Measurements from ENCODE around the gene STT3B. TPM values are rescaled to one million over a fixed set of nuclear protein-coding genes. Genes with fewer than 3 reads are reported as not detected.

Gene STT3B
- total RNA-seq, 1 experiment from 2014 or later, result 105 TPM

GRCh38 chr3:31671451-31671850 is 138.7 kb downstream of the STT3B start:
- H3K4me1 ChIP-seq (ENCODE audit: control insufficient read depth, insufficient read depth, low read length), result no peaks in the 10 kb centered on the region
- CTCF ChIA-PET, result no interaction called here
- intact Hi-C loops (cut with micrococcal nuclease; ENCODE audit: unreplicated experiment) (no loop called here), in situ Hi-C loops (cut with HindIII; ENCODE audit: low pct_unique_long_range_greater_than_20kb, low sequenced_read_pairs) (no loop called here)
- POLR2A ChIA-PET, result no interaction called here
- H3K36me3 ChIP-seq (ENCODE audit: control insufficient read depth, insufficient read depth, low read length), result peaks cover 3% of the 10 kb centered on the region
- BruUV-seq (replicated peaks), result no TSS peak
- TF ChIP-seq TCF7L2 (IDR thresholded peaks at IDR 0.05; ENCODE audit: low read depth, low read length), result no peak
- TF ChIP-seq, protein P1, sequence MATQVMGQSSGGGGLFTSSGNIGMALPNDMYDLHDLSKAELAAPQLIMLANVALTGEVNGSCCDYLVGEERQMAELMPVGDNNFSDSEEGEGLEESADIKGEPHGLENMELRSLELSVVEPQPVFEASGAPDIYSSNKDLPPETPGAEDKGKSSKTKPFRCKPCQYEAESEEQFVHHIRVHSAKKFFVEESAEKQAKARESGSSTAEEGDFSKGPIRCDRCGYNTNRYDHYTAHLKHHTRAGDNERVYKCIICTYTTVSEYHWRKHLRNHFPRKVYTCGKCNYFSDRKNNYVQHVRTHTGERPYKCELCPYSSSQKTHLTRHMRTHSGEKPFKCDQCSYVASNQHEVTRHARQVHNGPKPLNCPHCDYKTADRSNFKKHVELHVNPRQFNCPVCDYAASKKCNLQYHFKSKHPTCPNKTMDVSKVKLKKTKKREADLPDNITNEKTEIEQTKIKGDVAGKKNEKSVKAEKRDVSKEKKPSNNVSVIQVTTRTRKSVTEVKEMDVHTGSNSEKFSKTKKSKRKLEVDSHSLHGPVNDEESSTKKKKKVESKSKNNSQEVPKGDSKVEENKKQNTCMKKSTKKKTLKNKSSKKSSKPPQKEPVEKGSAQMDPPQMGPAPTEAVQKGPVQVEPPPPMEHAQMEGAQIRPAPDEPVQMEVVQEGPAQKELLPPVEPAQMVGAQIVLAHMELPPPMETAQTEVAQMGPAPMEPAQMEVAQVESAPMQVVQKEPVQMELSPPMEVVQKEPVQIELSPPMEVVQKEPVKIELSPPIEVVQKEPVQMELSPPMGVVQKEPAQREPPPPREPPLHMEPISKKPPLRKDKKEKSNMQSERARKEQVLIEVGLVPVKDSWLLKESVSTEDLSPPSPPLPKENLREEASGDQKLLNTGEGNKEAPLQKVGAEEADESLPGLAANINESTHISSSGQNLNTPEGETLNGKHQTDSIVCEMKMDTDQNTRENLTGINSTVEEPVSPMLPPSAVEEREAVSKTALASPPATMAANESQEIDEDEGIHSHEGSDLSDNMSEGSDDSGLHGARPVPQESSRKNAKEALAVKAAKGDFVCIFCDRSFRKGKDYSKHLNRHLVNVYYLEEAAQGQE (IDR thresholded peaks at IDR 0.05; ENCODE audit: insufficient read depth in 1 of 2, low read depth in 2 of 2, low read length in 1 of 2), result no peak
- no peak for TF ChIP-seq SIN3A (IDR thresholded peaks at IDR 0.05; ENCODE audit: borderline replicate concordance, insufficient read depth, low read depth, low read length)
- no peak for TF ChIP-seq CTCF (IDR thresholded peaks at IDR 0.05)
- DNase-seq (ENCODE audit: low read depth, low spot score) (no peak), ATAC-seq (no peak)
- H3K9me3 ChIP-seq (ENCODE audit: control insufficient read depth, insufficient read depth, low read depth, low read length), result no peaks in the 10 kb centered on the region
- H3K27ac ChIP-seq (ENCODE audit: low read length), result no peak overlapping the region
- H3K4me3 ChIP-seq (ENCODE audit: low read depth in 2 of 2, low read length in 2 of 2), result no peak overlapping the region
- no peaks in the 10 kb centered on the region for H3K27me3 ChIP-seq (ENCODE audit: control insufficient read depth, insufficient read depth, low read length)

DNA sequence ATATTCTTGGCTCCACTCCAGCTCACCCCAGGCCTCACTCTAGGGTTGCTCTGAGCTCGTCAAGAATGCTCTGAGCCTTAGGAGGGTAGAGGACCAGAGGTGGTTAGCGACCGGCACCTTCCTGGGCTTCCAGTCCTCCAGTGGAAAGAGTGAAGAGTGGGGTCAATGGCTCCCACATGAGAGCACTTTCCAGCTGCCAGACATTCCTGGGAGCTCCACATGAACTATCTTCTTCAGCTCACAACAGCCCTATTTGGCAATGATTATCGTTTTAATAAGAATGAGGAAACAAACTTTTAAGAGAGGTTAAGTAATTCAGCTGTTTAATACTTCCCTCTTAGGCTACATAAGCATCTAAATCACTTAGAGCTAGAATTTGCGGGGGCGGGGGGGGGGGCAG is 139.3 kb downstream of the STT3B start:
- BruUV-seq (replicated peaks), result no TSS peak
- in situ Hi-C loops (cut with HindIII; ENCODE audit: low pct_unique_long_range_greater_than_20kb, low sequenced_read_pairs), result no loop called here
- Histone ChIP-seq H3K27me3 (ENCODE audit: control insufficient read depth, insufficient read depth, low read length) (no peaks in the 10 kb centered on the region), H3K4me3 (ENCODE audit: low read depth in 2 of 2, low read length in 2 of 2) (no peak overlapping the region), H3K9me3 (ENCODE audit: control insufficient read depth, insufficient read depth, low read depth, low read length) (no peaks in the 10 kb centered on the region), H3K27ac (ENCODE audit: low read length) (no peak overlapping the region), H3K4me1 (ENCODE audit: control insufficient read depth, insufficient read depth, low read length) (no peaks in the 10 kb centered on the region), H3K36me3 (ENCODE audit: control insufficient read depth, insufficient read depth, low read length) (peaks cover 3% of the 10 kb centered on the region)
- no peak for ATAC-seq
- intact Hi-C loops (cut with micrococcal nuclease; ENCODE audit: unreplicated experiment), result no loop called here
- no peak for TF ChIP-seq TCF7L2 (IDR thresholded peaks at IDR 0.05; ENCODE audit: low read depth, low read length)
- no peak for TF ChIP-seq POLR2AphosphoS5 (IDR thresholded peaks at IDR 0.05; ENCODE audit: low read depth, low read length)
- no peak for TF ChIP-seq CTCF (IDR thresholded peaks at IDR 0.05)
- TF ChIP-seq SIN3A (IDR thresholded peaks at IDR 0.05; ENCODE audit: borderline replicate concordance, insufficient read depth, low read depth, low read length), result no peak
- TF ChIP-seq, protein P1 (IDR thresholded peaks at IDR 0.05; ENCODE audit: insufficient read depth in 1 of 2, low read depth in 2 of 2, low read length in 1 of 2), result no peak
- ChIA-PET POLR2A (no interaction called here), CTCF (no interaction called here)
- no peak for DNase-seq (ENCODE audit: low read depth, low spot score)

Data from Panc1 (cell line).